T-helper 17 cell (primary cell): ENCODE data around the gene ACSS1. TPM values are rescaled to one million over a fixed set of nuclear protein-coding genes. Genes with fewer than 3 reads are reported as not detected.
"Not testable (repeated sequence)": the region's sequence is repeated elsewhere in the genome, so short reads cannot be mapped to it uniquely, and the experiment has no call there.

ENCODE experiments used
- ATAC-seq: fragments of 150-1000 bp; cut with Tn5 transposase; 2 replicates; pipeline ENCODE4 v1.10.0; 2021; ENCODE audit warnings: mild to moderate bottlenecking, moderate library complexity
- DNase-seq, 3 donors: peaks; one replicate each; pipeline versions ENCODE4 v3.0.0 to v3.0.0-alpha.2; 2020 to 2021
- H3K9me3 ChIP-seq: one replicate; pipeline ENCODE4 v1.7.0; 2013; ENCODE audit warnings: low read length, mild to moderate bottlenecking; ENCODE audit not compliant: control insufficient read depth, poor library complexity, severe bottlenecking
- H3K27ac Mint-ChIP-seq: one replicate; pipeline ENCODE4 v1.8.0; 2022; ENCODE audit warnings: mild to moderate bottlenecking, moderate library complexity, mixed read lengths
- H3K27me3 Mint-ChIP-seq: one replicate; pipeline ENCODE4 v1.8.0; 2022; ENCODE audit warnings: mixed read lengths
- H3K36me3 Mint-ChIP-seq: one replicate; pipeline ENCODE4 v1.8.0; 2022; ENCODE audit warnings: low read depth, mixed read lengths
- H3K4me1 Mint-ChIP-seq: one replicate; pipeline ENCODE4 v1.8.0; 2022; ENCODE audit warnings: mild to moderate bottlenecking, mixed read lengths
- H3K4me3 Mint-ChIP-seq: one replicate; pipeline ENCODE4 v1.8.0; 2022; ENCODE audit warnings: mild to moderate bottlenecking, moderate library complexity, mixed read lengths
- total RNA-seq, 4 donors: library from RNA in 2 of 4; stranded (reverse) in 2 of 4; gene quantifications; one replicate each; pipeline ENCODE4 v1.2.3 and lab custom pipeline; 2022 to 2026

The ACSS1 gene
- total RNA-seq, 2 donors from 2014 or later: 33.1 to 34.0 TPM

DNA sequence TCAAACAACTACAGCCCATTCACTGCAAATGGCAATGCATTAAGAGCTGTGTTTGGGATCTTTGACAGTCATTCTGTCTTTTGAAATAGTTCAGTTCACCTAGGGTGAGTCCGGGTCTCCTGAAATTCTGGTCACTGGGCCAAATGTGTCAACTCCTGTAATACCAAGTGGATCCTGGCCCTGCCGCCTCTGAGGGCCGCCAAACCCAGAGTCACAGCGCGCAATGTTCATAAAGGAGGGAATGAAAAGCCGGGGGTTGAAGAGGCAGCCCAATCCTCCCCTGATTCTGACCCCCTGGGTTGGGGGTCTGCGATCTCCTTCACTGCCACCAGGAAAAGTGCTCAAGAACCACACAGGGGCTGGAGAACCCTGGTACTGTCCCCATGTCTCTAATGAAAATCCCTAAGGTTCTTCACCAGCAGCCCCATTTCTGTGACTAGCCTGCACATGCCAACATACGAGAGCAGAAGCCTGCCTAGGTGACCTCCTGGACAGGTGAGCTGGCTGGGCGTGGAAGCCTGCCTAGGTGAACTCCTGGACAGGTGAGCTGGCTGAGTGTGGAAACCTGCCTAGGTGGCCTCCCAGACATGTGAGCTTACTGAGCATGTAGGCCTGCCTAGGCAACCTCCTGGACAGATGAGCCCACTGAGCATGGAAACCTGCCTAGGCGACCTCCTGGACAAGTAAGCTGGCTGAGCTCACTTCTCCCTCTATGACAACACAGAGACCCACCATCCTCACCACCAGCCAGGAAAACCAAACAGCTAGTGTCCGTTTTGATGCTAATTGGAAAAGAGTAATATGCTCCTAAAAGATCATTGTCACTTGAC lies 49.3 kb downstream of the ACSS1 start:
- ATAC-seq: no peak
- DNase-seq: no peak
- Mint-ChIP-seq H3K27me3 (no peaks in the 10 kb centered on the region), H3K4me3 (no peak overlapping the region), H3K4me1 (peaks cover 8% of the 10 kb centered on the region), H3K36me3 (peaks cover 12% of the 10 kb centered on the region), H3K27ac (no peak overlapping the region)
- H3K9me3 ChIP-seq: no peaks in the 10 kb centered on the region

- peaks cover 8% of the 10 kb centered on the region for H3K4me1 Mint-ChIP-seq
- H3K4me3 Mint-ChIP-seq: no peak overlapping the region
- no peak for DNase-seq
- no peaks in the 10 kb centered on the region for H3K27me3 Mint-ChIP-seq
- peaks cover 17% of the 10 kb centered on the region for H3K36me3 Mint-ChIP-seq
- H3K27ac Mint-ChIP-seq: no peak overlapping the region
- ATAC-seq: no peak
- H3K9me3 ChIP-seq: no peaks in the 10 kb centered on the region
These were observed 50.2 kb downstream of the ACSS1 start for GRCh38 chr20:25007491-25008305.

GRCh38 chr20:25006431-25007167 lies 51.3 kb downstream of the ACSS1 start:
- no peaks in the 10 kb centered on the region for H3K9me3 ChIP-seq
- Mint-ChIP-seq H3K27ac (no peak overlapping the region), H3K4me3 (no peak overlapping the region), H3K27me3 (no peaks in the 10 kb centered on the region), H3K4me1 (peaks cover 8% of the 10 kb centered on the region), H3K36me3 (peaks cover 17% of the 10 kb centered on the region)
- DNase-seq (no peak), ATAC-seq (no peak)

GRCh38 chr20:25005661-25006060 lies 52.3 kb downstream of the ACSS1 start:
- no peaks in the 10 kb centered on the region for H3K9me3 ChIP-seq
- H3K36me3 Mint-ChIP-seq: peaks cover 16% of the 10 kb centered on the region
- no peak overlapping the region for H3K27ac Mint-ChIP-seq
- DNase-seq (no peak), ATAC-seq (no peak)
- H3K4me3 Mint-ChIP-seq: no peak overlapping the region
- H3K4me1 Mint-ChIP-seq: peaks cover 8% of the 10 kb centered on the region
- no peaks in the 10 kb centered on the region for H3K27me3 Mint-ChIP-seq

GRCh38 chr20:25005220-25005619 lies 52.7 kb downstream of the ACSS1 start:
- Mint-ChIP-seq H3K4me3 (no peak overlapping the region), H3K27me3 (no peaks in the 10 kb centered on the region), H3K4me1 (peaks cover 4% of the 10 kb centered on the region), H3K36me3 (peaks cover 13% of the 10 kb centered on the region), H3K27ac (no peak overlapping the region)
- no peak for ATAC-seq
- H3K9me3 ChIP-seq: no peaks in the 10 kb centered on the region
- no peak for DNase-seq

DNA sequence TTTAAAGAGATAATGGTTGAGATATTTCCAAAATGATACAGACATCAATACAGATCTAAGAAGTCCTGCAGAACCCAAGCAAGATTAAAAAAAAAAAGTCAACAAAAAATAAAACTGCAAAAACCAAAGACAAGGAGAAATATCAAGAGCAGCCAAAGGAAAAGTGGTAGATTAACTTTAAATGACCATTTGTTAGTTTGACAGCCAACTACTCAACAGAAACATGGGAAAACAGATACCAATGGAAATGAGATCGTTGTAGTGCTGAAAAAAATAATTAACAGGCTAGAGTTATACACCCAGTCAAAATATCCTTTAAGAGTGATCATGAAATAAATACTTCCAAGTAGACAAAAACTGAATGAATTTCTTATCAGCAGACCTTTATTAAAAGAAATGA lies 54.9 kb downstream of the ACSS1 start:
- Mint-ChIP-seq H3K27ac (no peak overlapping the region), H3K27me3 (no peaks in the 10 kb centered on the region), H3K36me3 (peaks cover 8% of the 10 kb centered on the region), H3K4me3 (no peak overlapping the region), H3K4me1 (peaks cover 3% of the 10 kb centered on the region)
- DNase-seq (no peak), ATAC-seq (no peak)
- no peaks in the 10 kb centered on the region for H3K9me3 ChIP-seq

GRCh38 chr20:25001323-25001722 lies 56.6 kb downstream of the ACSS1 start:
- H3K36me3 Mint-ChIP-seq, H3K4me3 Mint-ChIP-seq: not testable (repeated sequence)

DNA sequence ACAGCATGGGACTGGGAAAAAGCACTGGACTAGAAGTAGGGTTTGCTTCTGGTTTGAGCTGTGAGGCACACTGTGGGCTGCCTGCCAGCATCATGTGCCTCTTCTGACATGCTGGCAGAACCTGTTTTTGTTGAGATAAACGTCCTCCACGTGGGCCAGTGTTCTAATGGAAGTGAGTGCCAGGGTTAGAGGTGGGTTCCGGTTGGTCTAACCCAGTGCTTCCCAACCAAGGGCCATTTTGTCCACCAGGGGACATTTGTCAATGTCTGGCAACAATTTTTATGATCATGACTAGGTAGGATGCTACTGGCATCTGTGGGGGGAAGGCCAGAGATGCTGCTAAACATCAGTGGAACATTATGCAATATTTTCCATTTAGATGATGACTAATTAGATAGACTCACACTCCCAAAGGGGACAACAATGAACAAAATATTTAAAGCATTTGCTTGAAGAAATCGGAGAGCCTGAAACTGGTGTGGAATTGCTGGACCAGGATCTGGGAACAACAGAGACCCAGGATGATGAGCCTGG lies 57.6 kb downstream of the ACSS1 start:
- peaks cover 6% of the 10 kb centered on the region for H3K36me3 Mint-ChIP-seq
- no peak for DNase-seq

More at GRCh38 chr20:25001323-25001722, 56.6 kb downstream of the ACSS1 start:
- not testable (repeated sequence) for DNase-seq, H3K27me3 Mint-ChIP-seq, ATAC-seq, H3K4me1 Mint-ChIP-seq, H3K9me3 ChIP-seq, H3K27ac Mint-ChIP-seq

GRCh38 chr20:24999568-24999967 lies 58.4 kb downstream of the ACSS1 start:
- Mint-ChIP-seq H3K27ac (no peak overlapping the region), H3K27me3 (no peaks in the 10 kb centered on the region), H3K36me3 (peaks cover 6% of the 10 kb centered on the region), H3K4me3 (no peak overlapping the region), H3K4me1 (peaks cover 8% of the 10 kb centered on the region)
- ATAC-seq (no peak), DNase-seq (no peak)
- no peaks in the 10 kb centered on the region for H3K9me3 ChIP-seq

More for the DNA sequence above, 57.6 kb downstream of the ACSS1 start:
- ATAC-seq: no peak
- no peaks in the 10 kb centered on the region for H3K9me3 ChIP-seq
- peaks cover 3% of the 10 kb centered on the region for H3K4me1 Mint-ChIP-seq
- H3K4me3 Mint-ChIP-seq: no peak overlapping the region
- H3K27me3 Mint-ChIP-seq: no peaks in the 10 kb centered on the region
- no peak overlapping the region for H3K27ac Mint-ChIP-seq

GRCh38 chr20:24998631-24999445 lies 59.1 kb downstream of the ACSS1 start:
- no peaks in the 10 kb centered on the region for H3K9me3 ChIP-seq
- Mint-ChIP-seq H3K36me3 (peaks cover 4% of the 10 kb centered on the region), H3K4me1 (peaks cover 11% of the 10 kb centered on the region), H3K4me3 (no peak overlapping the region), H3K27ac (no peak overlapping the region), H3K27me3 (no peaks in the 10 kb centered on the region)
- ATAC-seq: no peak
- DNase-seq: no peak

DNA sequence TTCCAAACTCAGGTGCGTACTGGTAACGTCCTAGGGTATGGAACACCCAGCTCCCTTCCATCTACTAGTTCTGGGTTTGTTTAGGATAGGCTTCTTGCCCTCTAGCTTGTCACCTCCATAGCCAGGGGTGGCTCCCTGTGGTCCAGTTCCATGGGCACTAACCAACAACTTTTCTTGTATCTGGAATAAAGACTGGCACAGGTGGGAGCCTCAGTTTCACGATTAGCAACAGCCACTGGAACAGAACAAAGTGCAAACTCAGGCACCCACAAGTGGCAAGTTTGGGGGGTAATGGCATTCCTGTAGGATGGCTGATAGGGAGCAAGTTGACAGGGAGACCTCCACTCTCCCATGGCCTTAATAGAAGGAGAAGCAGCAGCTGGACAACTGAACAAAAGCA lies 59.8 kb downstream of the ACSS1 start:
- H3K4me1 Mint-ChIP-seq: peaks cover 14% of the 10 kb centered on the region
- ATAC-seq (no peak), DNase-seq (no peak)
- peaks cover 2% of the 10 kb centered on the region for H3K36me3 Mint-ChIP-seq
- H3K4me3 Mint-ChIP-seq: no peak overlapping the region
- no peaks in the 10 kb centered on the region for H3K27me3 Mint-ChIP-seq
- H3K9me3 ChIP-seq: no peaks in the 10 kb centered on the region
- H3K27ac Mint-ChIP-seq: no peak overlapping the region
